Cardiac fibroblast (primary cell): ENCODE results near the gene TJP2.

Experiments used
- DNase-seq, 2 donors: peaks; one replicate each; pipeline versions ENCODE4 v3.0.0 to v3.0.0-alpha.2; 2010; ENCODE audit warnings: low read depth in 2 of 2
- H3K4me3 ChIP-seq, 2 donors: replicated peaks in 1 of 2; 1 replicate in 1 of 2; 2 replicates in 1 of 2; pipeline ENCODE4 v1.5.1; 2011; ENCODE audit warnings: low read depth in 2 of 2, low read length in 2 of 2, mild to moderate bottlenecking in 2 of 2, moderate library complexity in 1 of 2
- TF ChIP-seq, protein P1 (sequence below): IDR thresholded peaks from one replicate; pipeline ENCODE4 v1.5.1; 2011; ENCODE audit warnings: low read depth, mild to moderate bottlenecking, low read length, inconsistent platforms

TJP2 gene

DNA sequence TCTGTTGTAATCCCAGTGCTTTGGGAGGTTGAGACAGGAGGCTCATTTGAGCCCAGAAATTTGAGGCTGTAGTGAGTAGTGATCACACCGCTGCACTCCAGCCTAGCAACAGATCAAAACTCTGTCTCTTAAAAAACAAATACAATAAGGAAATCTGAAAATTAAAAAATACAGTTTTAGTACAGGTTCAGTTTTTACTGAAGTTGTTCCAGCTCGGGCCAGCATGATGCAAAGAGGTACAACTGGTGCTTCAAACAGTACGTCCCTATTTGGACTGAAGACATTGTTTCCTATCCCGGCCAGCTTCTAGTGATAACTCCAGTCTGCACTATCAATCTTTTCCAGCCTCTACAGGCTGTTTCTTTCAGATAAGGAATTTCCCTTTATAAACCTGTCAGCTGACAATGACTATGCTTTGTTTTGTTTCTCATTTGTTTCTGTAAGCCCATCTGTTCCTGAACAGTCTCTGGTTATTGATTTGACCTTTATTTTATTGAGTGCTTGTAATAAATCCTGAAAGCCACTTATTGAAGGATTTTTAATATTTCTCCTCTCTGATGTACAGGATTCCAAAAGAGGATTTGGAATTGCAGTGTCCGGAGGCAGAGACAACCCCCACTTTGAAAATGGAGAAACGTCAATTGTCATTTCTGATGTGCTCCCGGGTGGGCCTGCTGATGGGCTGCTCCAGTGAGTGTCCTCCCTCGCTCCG is 41.9 kb downstream of the TJP2 start:
- DNase-seq: peak in 1 of 2 donors; percentile 49
- TF ChIP-seq, protein P1, sequence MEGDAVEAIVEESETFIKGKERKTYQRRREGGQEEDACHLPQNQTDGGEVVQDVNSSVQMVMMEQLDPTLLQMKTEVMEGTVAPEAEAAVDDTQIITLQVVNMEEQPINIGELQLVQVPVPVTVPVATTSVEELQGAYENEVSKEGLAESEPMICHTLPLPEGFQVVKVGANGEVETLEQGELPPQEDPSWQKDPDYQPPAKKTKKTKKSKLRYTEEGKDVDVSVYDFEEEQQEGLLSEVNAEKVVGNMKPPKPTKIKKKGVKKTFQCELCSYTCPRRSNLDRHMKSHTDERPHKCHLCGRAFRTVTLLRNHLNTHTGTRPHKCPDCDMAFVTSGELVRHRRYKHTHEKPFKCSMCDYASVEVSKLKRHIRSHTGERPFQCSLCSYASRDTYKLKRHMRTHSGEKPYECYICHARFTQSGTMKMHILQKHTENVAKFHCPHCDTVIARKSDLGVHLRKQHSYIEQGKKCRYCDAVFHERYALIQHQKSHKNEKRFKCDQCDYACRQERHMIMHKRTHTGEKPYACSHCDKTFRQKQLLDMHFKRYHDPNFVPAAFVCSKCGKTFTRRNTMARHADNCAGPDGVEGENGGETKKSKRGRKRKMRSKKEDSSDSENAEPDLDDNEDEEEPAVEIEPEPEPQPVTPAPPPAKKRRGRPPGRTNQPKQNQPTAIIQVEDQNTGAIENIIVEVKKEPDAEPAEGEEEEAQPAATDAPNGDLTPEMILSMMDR: no peak
- H3K4me3 ChIP-seq: no peak overlapping the region

DNA sequence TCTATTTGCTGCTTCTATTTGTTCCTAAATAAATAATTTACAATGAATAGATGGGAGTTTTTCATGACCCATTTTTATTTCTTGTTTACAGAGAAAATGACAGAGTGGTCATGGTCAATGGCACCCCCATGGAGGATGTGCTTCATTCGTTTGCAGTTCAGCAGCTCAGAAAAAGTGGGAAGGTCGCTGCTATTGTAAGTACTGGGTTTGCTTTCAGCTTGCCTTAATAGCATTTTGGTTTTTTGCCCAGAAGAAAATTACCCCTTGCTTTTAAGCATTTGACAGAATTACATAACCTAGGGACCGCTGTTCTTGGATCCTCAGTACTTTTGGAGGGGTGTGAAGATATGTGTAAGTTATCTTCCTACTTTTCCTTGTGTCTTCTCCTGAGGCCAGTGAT is 44.1 kb downstream of the TJP2 start:
- TF ChIP-seq, protein P1: no peak
- H3K4me3 ChIP-seq: no peak overlapping the region
- no peak for DNase-seq

DNA sequence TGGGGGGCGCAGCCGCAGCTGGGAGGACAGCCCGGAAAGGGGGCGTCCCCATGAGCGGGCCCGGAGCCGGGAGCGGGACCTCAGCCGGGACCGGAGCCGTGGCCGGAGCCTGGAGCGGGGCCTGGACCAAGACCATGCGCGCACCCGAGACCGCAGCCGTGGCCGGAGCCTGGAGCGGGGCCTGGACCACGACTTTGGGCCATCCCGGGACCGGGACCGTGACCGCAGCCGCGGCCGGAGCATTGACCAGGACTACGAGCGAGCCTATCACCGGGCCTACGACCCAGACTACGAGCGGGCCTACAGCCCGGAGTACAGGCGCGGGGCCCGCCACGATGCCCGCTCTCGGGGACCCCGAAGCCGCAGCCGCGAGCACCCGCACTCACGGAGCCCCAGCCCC is 47.0 kb downstream of the TJP2 start:
- TF ChIP-seq, protein P1: no peak
- H3K4me3 ChIP-seq: no peak overlapping the region

DNA sequence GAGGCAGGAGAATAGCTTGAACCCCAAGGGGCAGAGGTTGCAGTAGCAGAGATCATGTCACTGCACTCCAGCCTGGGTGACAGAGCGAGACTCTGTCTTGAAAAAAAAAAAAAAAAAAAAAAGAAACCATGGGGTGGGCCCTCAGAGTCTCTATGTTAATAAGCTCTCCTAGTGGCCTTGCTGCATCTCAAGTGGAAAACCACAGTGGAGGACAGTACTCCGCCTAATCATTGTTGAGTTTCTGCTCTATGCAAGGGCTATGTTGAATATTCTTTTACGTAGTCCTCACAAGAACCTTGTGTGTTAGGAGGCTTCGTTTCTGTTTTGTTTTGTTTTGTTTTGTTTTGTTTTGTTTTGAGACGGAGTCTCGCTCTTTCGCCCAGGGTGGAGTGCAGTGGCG is 48.9 kb downstream of the TJP2 start:
- TF ChIP-seq, protein P1: no peak
- no peak for DNase-seq
- no peak overlapping the region for H3K4me3 ChIP-seq

More for the DNA sequence above, 47.0 kb downstream of the TJP2 start:
- no peak for DNase-seq

DNA sequence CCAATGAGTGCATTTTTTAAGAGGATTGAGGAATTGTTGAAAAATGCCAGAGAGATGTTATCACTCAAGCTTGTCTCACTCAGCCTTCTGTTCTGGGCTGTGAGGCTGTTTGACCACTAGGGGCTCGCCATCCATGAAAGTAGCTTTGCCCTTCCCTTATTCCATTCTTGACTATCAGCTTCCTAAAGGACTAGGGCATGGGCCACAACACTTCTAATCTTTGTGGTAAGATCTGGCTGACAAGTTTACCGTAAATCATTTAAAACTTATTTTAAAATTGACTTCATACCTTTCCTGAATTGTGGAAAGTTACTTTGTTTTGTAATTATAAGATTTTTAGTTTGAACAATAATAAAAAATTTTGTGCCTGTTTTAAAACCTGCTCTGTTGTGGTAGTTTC is 49.5 kb downstream of the TJP2 start:
- no peak overlapping the region for H3K4me3 ChIP-seq
- TF ChIP-seq, protein P1: peak; percentile 87
- DNase-seq: peak; percentile 69 to 73

DNA sequence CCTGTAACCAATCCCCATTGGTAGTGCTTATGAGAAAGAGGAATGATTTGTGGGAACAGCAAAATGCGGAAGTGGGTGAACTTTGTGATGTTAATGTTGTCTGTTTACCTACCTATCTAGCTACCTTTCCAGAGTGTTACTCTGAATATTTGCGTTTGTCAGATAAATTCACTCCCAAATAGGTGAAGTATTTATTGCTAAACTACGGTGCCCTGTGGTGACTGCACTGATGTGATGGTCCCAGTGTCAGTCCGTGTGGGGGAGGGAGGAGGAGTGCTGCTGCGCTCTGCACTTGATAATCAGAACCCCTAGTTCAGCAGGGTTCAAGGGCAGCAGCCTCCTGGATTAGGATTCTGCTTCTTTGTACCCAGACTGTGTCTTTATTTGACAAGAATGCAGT is 55.3 kb downstream of the TJP2 start:
- TF ChIP-seq, protein P1: no peak

DNA sequence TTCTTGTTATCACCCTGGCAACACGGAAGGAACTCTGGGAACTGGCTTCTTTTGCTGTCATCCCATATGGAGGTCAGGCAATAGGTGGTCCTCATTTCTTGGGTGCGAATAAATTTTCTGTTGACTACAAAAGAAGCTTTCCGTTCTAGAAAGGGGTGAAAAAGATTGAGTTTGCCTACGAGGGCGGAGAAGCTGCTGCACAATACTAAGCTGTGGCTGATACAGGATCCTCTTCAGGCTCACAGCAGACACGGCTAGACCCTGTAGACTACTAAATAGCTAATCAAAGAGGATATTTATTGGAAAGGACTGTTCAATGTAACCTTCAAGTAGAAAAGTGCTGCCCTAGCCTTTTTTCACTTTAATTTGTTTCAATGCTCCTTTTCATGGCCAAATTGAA is 58.1 kb downstream of the TJP2 start:
- no peak for DNase-seq
- H3K4me3 ChIP-seq: no peak overlapping the region
- TF ChIP-seq, protein P1: no peak

More for the DNA sequence above, 55.3 kb downstream of the TJP2 start:
- no peak for DNase-seq
- no peak overlapping the region for H3K4me3 ChIP-seq
